ENCODE measurements around the gene RBM4B. TPM values are rescaled to one million over a fixed set of nuclear protein-coding genes. Genes with fewer than 3 reads are reported as not detected.

Gene RBM4B
- total and polyA plus RNA-seq, 2 of the 4 experiments (the other 2 are of a cell fraction) = 23.1 to 26.7 TPM

- no peak overlapping the region for H4K5ac ChIP-seq (ENCODE audit: low read depth, low read length)
- no peak for DNase-seq
- no peak overlapping the region for H3K18ac ChIP-seq (ENCODE audit: low read depth, low read length)
- H2BK15ac ChIP-seq (ENCODE audit: low read depth, low read length) = no peak overlapping the region
- H3K23ac ChIP-seq (ENCODE audit: low read depth, low read length) = no peak overlapping the region
- no peaks in the 10 kb centered on the region for H4K20me1 ChIP-seq (ENCODE audit: insufficient read depth, low read length)
- no peak overlapping the region for H2AK9ac ChIP-seq (replicated peaks; ENCODE audit: low read depth, low read length, poor library complexity)
- no peak overlapping the region for H2AK5ac ChIP-seq (ENCODE audit: low read depth, low read length)
- H3K79me1 ChIP-seq (ENCODE audit: low read depth in 1 of 2, low read length in 2 of 2) = no peaks in the 10 kb centered on the region
- dilution Hi-C loops (cut with HindIII; ENCODE audit: low sequenced_read_pairs, unreplicated experiment) (no loop called here), in situ Hi-C loops (cut with MboI; ENCODE audit: low sequenced_read_pairs) (no loop called here), intact Hi-C loops (cut with micrococcal nuclease) (no loop called here)
- H4K8ac ChIP-seq (ENCODE audit: low read depth in 2 of 2, low read length in 2 of 2) = no peak overlapping the region
- H2BK5ac ChIP-seq (ENCODE audit: low read depth, low read length, poor library complexity, severe bottlenecking) = no peak overlapping the region
- H3K9me1 ChIP-seq (ENCODE audit: insufficient read depth, low read length) = no peaks in the 10 kb centered on the region
- H2BK120ac ChIP-seq (ENCODE audit: low read depth, low read length) = no peak overlapping the region
- H3K4ac ChIP-seq (ENCODE audit: low read depth, low read length) = no peak overlapping the region
- H3K27me3 ChIP-seq (ENCODE audit: control insufficient read depth, insufficient read depth, low read length) = peaks cover 11% of the 10 kb centered on the region
- H3K9me3 ChIP-seq (ENCODE audit: control insufficient read depth, insufficient read depth, low read length) = no peaks in the 10 kb centered on the region
- H3K4me2 ChIP-seq (ENCODE audit: low read depth, low read length) = no peak overlapping the region
- 100% methylated on average over 3 of the region's 26 CpGs; no CpG with 5 or more reads in 1 of the 2 experiments for WGBS, 2 experiments (ENCODE audit: extremely low coverage in 2 of 2, insufficient read length in 1 of 2)
- TF ChIP-seq MXI1 (IDR thresholded peaks at IDR 0.05; ENCODE audit: borderline replicate concordance, low read depth, low read length) = no peak
- TF ChIP-seq ELK1 (IDR thresholded peaks at IDR 0.05; ENCODE audit: borderline replicate concordance, low read depth, low read length) = no peak
- no peak for TF ChIP-seq CHD1 (IDR thresholded peaks at IDR 0.05; ENCODE audit: low read depth, low read length)
- no peak for TF ChIP-seq SMC3 (IDR thresholded peaks at IDR 0.05; ENCODE audit: low read depth, low read length)
- no peak for TF ChIP-seq CEBPB (IDR thresholded peaks at IDR 0.05; ENCODE audit: low read depth, low read length)
- no peak for TF ChIP-seq CTCF (conservative IDR thresholded peaks at IDR 0.05; ENCODE audit: low read depth, low read length)
- TF ChIP-seq NFE2L2 (IDR thresholded peaks at IDR 0.05; ENCODE audit: low read depth, low read length) = no peak
- TF ChIP-seq RAD21 (IDR thresholded peaks at IDR 0.05; ENCODE audit: low read length) = no peak
- H4K91ac ChIP-seq (ENCODE audit: insufficient read depth, low read depth, low read length) = no peak overlapping the region
- ChIA-PET POLR2A (ENCODE audit: unreplicated experiment) (no interaction called here), CTCF (no interaction called here)
- no peak overlapping the region for H3K27ac ChIP-seq (ENCODE audit: insufficient read depth, low read length)
- H3K9ac ChIP-seq (ENCODE audit: low read depth, low read length) = no peak overlapping the region
- BruUV-seq (replicated peaks) = no TSS peak
- no peak for ATAC-seq (ENCODE audit: low read depth)
- no peaks in the 10 kb centered on the region for H3K4me1 ChIP-seq (ENCODE audit: control insufficient read depth, insufficient read depth, low read length)
- H2AFZ ChIP-seq (replicated peaks; ENCODE audit: low read length, poor library complexity) = no peak overlapping the region
- H2BK20ac ChIP-seq (ENCODE audit: low read depth, low read length) = no peak overlapping the region
- no peak overlapping the region for H3K4me3 ChIP-seq (ENCODE audit: insufficient read depth, low read depth, low read length)
- H3K56ac ChIP-seq (ENCODE audit: extremely low read depth, insufficient read depth, low read length) = no peak overlapping the region
- H3K36me3 ChIP-seq (ENCODE audit: control insufficient read depth, insufficient read depth, low read length) = no peaks in the 10 kb centered on the region
- H3K14ac ChIP-seq (replicated peaks; ENCODE audit: low read depth, low read length) = no peak overlapping the region
These were observed 29.8 kb upstream of the RBM4B start for GRCh38 chr11:66707486-66707885.
